SU-DHL-6 (cell line): Measurements from ENCODE around the gene ENOX1.

Experiments used
- H2AFZ ChIP-seq: fragments of 200-600 bp; sonication (generic); 2 replicates; pipeline ENCODE4 v1.6.1; 2014; ENCODE audit warnings: low read depth, mild to moderate bottlenecking, moderate library complexity, mixed read lengths, antibody characterized with exemption, low read length; ENCODE audit not compliant: severe bottlenecking
- H3F3A ChIP-seq: fragments of 200-600 bp; shearing (Covaris generic); 2 replicates; pipeline ENCODE4 v1.6.0; 2016; ENCODE audit warnings: antibody characterized with exemption, mild to moderate bottlenecking; ENCODE audit not compliant: insufficient read depth
- H3K27ac ChIP-seq: fragments of 200-600 bp; sonication (generic); 2 replicates; pipeline ENCODE4 v1.5.1; 2016; ENCODE audit warnings: low read depth, mild to moderate bottlenecking, low read length, moderate library complexity, mixed read lengths
- H3K27me3 ChIP-seq: fragments of 200-600 bp; sonication (generic), shearing (Covaris generic); 2 replicates; pipeline ENCODE4 v1.6.0; 2014; ENCODE audit warnings: mild to moderate bottlenecking, low read length
- H3K36me3 ChIP-seq: fragments of 200-600 bp; sonication (generic); 2 replicates; pipeline ENCODE4 v1.6.1; 2014; ENCODE audit warnings: mild to moderate bottlenecking, low read length, mixed read lengths
- H3K4me2 ChIP-seq: fragments of 300-600, 200-600 bp; shearing (Covaris generic), sonication (generic); 2 replicates; pipeline ENCODE4 v1.6.0; 2014; ENCODE audit warnings: low read length, low read depth, mild to moderate bottlenecking; ENCODE audit not compliant: poor library complexity, severe bottlenecking
- H3K4me3 ChIP-seq: fragments of 200-600 bp; sonication (generic); 2 replicates; pipeline ENCODE4 v1.5.1; 2014; ENCODE audit warnings: antibody characterized with exemption, low read length, mild to moderate bottlenecking, mixed read lengths; ENCODE audit not compliant: insufficient read depth, poor library complexity, severe bottlenecking
- H3K79me2 ChIP-seq: fragments of 200-600 bp; sonication (generic); 2 replicates; pipeline ENCODE4 v1.6.1; 2014; ENCODE audit warnings: mild to moderate bottlenecking, low read length, moderate library complexity; ENCODE audit not compliant: insufficient read depth
- H3K9ac ChIP-seq: fragments of 200-600 bp; sonication (generic); 2 replicates; pipeline ENCODE4 v1.7.0; 2014; ENCODE audit warnings: mild to moderate bottlenecking, low read length
- H3K9me2 ChIP-seq: fragments of 200-600 bp; sonication (generic); replicated peaks from 2 replicates; pipeline ENCODE4 v1.6.1; 2014; ENCODE audit warnings: low read length; ENCODE audit not compliant: insufficient read depth
- H3K9me3 ChIP-seq: fragments of 200-600 bp; sonication (generic); 2 replicates; pipeline ENCODE4 v1.6.1; 2014; ENCODE audit warnings: low read length, mixed read lengths; ENCODE audit not compliant: insufficient read depth
- H4K20me1 ChIP-seq: fragments of 200-600 bp; sonication (generic); 2 replicates; pipeline ENCODE4 v1.6.1; 2014; ENCODE audit warnings: low read depth, mild to moderate bottlenecking, antibody characterized with exemption, low read length, moderate library complexity, mixed read lengths
- CTCF ChIP-seq: fragments of 200-600 bp; sonication (generic); IDR thresholded peaks from one replicate; pipeline ENCODE4 v1.5.1; 2017; ENCODE audit warnings: antibody characterized with exemption, mild to moderate bottlenecking, low read length, moderate library complexity; ENCODE audit not compliant: insufficient read depth, poor library complexity, severe bottlenecking
- EZH2phosphoT487 ChIP-seq: fragments of 200-600 bp; sonication (generic), shearing (Covaris generic); conservative IDR thresholded peaks from 2 replicates; pipeline ENCODE4 v1.6.1; 2018; ENCODE audit warnings: mild to moderate bottlenecking, antibody characterized with exemption, low read length, moderate library complexity, mixed read lengths

ENOX1 gene

GRCh38 chr13:43388282-43389034 lies 398.3 kb downstream of the ENOX1 start:
- no peak overlapping the region for H3K4me3 ChIP-seq
- no peaks in the 10 kb centered on the region for H3K9me2 ChIP-seq
- no peak overlapping the region for H3K9ac ChIP-seq
- no peak overlapping the region for H2AFZ ChIP-seq
- no peaks in the 10 kb centered on the region for H3F3A ChIP-seq
- no peak overlapping the region for H3K4me2 ChIP-seq
- no peaks in the 10 kb centered on the region for H3K27me3 ChIP-seq
- H3K9me3 ChIP-seq: no peaks in the 10 kb centered on the region
- H4K20me1 ChIP-seq: no peaks in the 10 kb centered on the region
- no peak overlapping the region for H3K27ac ChIP-seq
- no peak for TF ChIP-seq CTCF
- no peak for TF ChIP-seq EZH2phosphoT487
- H3K79me2 ChIP-seq: no peaks in the 10 kb centered on the region
- H3K36me3 ChIP-seq: no peaks in the 10 kb centered on the region

GRCh38 chr13:43387880-43388279 lies 398.9 kb downstream of the ENOX1 start:
- no peaks in the 10 kb centered on the region for H3K27me3 ChIP-seq
- no peak overlapping the region for H3K27ac ChIP-seq
- no peaks in the 10 kb centered on the region for H3K9me3 ChIP-seq
- H3K4me3 ChIP-seq: no peak overlapping the region
- no peaks in the 10 kb centered on the region for H3K36me3 ChIP-seq
- no peak overlapping the region for H3K4me2 ChIP-seq
- no peak for TF ChIP-seq CTCF
- TF ChIP-seq EZH2phosphoT487: no peak
- H3K79me2 ChIP-seq: no peaks in the 10 kb centered on the region
- no peaks in the 10 kb centered on the region for H3K9me2 ChIP-seq
- no peak overlapping the region for H2AFZ ChIP-seq
- H3F3A ChIP-seq: no peaks in the 10 kb centered on the region
- H3K9ac ChIP-seq: no peak overlapping the region
- no peaks in the 10 kb centered on the region for H4K20me1 ChIP-seq

- Histone ChIP-seq H3K9me2 (no peaks in the 10 kb centered on the region), H3K36me3 (no peaks in the 10 kb centered on the region), H3K4me2 (no peak overlapping the region), H4K20me1 (no peaks in the 10 kb centered on the region), H2AFZ (no peak overlapping the region), H3K79me2 (no peaks in the 10 kb centered on the region), H3F3A (no peaks in the 10 kb centered on the region), H3K27ac (no peak overlapping the region), H3K27me3 (no peaks in the 10 kb centered on the region), H3K4me3 (no peak overlapping the region), H3K9me3 (no peaks in the 10 kb centered on the region), H3K9ac (no peak overlapping the region)
- TF ChIP-seq CTCF (no peak), EZH2phosphoT487 (no peak)
These were observed 403.1 kb downstream of the ENOX1 start for GRCh38 chr13:43383498-43384165.
